HEK293T (cell line): Measurements from ENCODE around the gene DCTD.

Experiments
- CTCF ChIA-PET: fragments of 350-600 bp; formaldehyde crosslinking; extraction: SDS; loops from one replicate; lab custom pipeline; 2021; ENCODE audit warnings: antibody characterized with exemption, inconsistent platforms; lab: Yijun Ruan, JAX
- POLR2A ChIA-PET: fragments of 350-600 bp; formaldehyde crosslinking; extraction: SDS; loops from one replicate; lab custom pipeline; 2020; ENCODE audit warnings: antibody characterized with exemption, inconsistent platforms; lab: Yijun Ruan, JAX
- DNase-seq: peaks from one replicate; pipeline ENCODE4 v3.0.0; 2012; ENCODE audit warnings: mixed read lengths; ENCODE audit errors: extremely low spot score
- ARNT ChIP-seq: fragments of 450-650 bp; IDR thresholded peaks from 2 replicates; pipeline ENCODE4 v1.6.1; 2017; ENCODE audit warnings: mild to moderate bottlenecking
- BHLHE40 ChIP-seq: fragments of 450-650 bp; IDR thresholded peaks from 2 replicates; pipeline ENCODE4 v1.6.1; 2016; ENCODE audit warnings: mild to moderate bottlenecking, moderate library complexity, borderline replicate concordance
- CTBP1 ChIP-seq: fragments of 450-650 bp; IDR thresholded peaks from 2 replicates; pipeline ENCODE4 v1.6.1; 2016; ENCODE audit warnings: borderline replicate concordance
- ELF4 ChIP-seq: fragments of 450-650 bp; IDR thresholded peaks from 2 replicates; pipeline ENCODE4 v1.6.1; 2017; ENCODE audit warnings: antibody characterized with exemption
- FOXA1 ChIP-seq: fragments of 450-650 bp; IDR thresholded peaks from 2 replicates; pipeline ENCODE4 v1.6.1; 2016; ENCODE audit warnings: mild to moderate bottlenecking
- FOXK2 ChIP-seq: fragments of 450-650 bp; IDR thresholded peaks from 2 replicates; pipeline ENCODE4 v1.6.1; 2016; ENCODE audit warnings: mild to moderate bottlenecking
- FOXM1 ChIP-seq: fragments of 450-650 bp; IDR thresholded peaks from 2 replicates; pipeline ENCODE4 v1.6.1; 2017; ENCODE audit warnings: mild to moderate bottlenecking, borderline replicate concordance
- HDGF ChIP-seq: fragments of 450-650 bp; IDR thresholded peaks from 2 replicates; pipeline ENCODE4 v1.6.1; 2017; ENCODE audit warnings: antibody characterized with exemption, borderline replicate concordance
- L3MBTL2 ChIP-seq: fragments of 450-650 bp; conservative IDR thresholded peaks from 2 replicates; pipeline ENCODE4 v1.6.1; 2016; ENCODE audit warnings: mild to moderate bottlenecking
- LEF1 ChIP-seq: fragments of 450-650 bp; IDR thresholded peaks from 2 replicates; pipeline ENCODE4 v1.6.1; 2017; ENCODE audit warnings: mild to moderate bottlenecking, borderline replicate concordance
- NFRKB ChIP-seq: fragments of 450-650 bp; IDR thresholded peaks from 2 replicates; pipeline ENCODE4 v1.6.1; 2016; ENCODE audit warnings: mild to moderate bottlenecking, moderate library complexity
- SP1 ChIP-seq: fragments of 450-650 bp; IDR thresholded peaks from 2 replicates; pipeline ENCODE4 v1.6.1; 2017
- SUZ12 ChIP-seq: fragments of 450-650 bp; IDR thresholded peaks from 2 replicates; pipeline ENCODE4 v1.6.1; 2016; ENCODE audit warnings: mild to moderate bottlenecking
- TARDBP ChIP-seq: fragments of 450-650 bp; IDR thresholded peaks from 2 replicates; pipeline ENCODE4 v1.6.1; 2016
- ZNF384 ChIP-seq: fragments of 450-650 bp; IDR thresholded peaks from 2 replicates; pipeline ENCODE4 v1.6.1; 2016
- TF ChIP-seq, protein P1 (sequence below): fragments of 450-650 bp; IDR thresholded peaks from 2 replicates; pipeline ENCODE4 v1.6.1; 2016

The DCTD gene

GRCh38 chr4:182875453-182876405 is 41.5 kb downstream of the DCTD start:
- CTCF ChIA-PET: interaction anchor here (0.6 kb wide), 1 partner anchor 103 kb away, joined by 3 read pairs; no protein-coding TSS in a partner anchor
- TF ChIP-seq FOXK2 (no peak), LEF1 (no peak)
- DNase-seq: no peak
- POLR2A ChIA-PET: no interaction called here

DNA sequence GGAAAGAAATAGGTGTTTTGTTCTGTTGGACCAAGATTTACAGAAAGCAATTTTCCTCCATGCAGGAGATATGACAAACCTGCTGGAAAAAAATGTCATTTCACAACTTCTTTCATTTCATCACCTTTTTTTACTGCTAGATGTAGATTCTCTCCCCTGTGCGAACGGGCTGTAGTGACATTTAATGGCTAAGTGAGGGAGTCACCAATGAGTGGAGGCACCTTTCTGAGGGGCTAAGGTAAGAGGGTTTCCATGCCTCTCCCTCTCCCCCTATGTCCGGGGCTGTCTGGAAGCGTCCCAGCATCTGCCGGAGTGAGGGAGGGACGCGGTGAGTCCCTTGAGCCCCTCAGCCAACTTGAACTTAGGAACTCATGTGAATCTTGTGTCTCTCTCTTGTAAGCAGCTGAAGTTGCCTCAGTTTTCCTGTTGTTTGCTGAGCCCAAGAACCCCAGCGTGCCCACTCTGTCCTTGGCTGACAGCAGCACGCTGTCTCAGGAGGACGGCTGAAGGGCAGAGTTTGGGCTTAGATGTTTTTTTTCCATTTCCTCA is 42.3 kb downstream of the DCTD start:
- POLR2A ChIA-PET: no interaction called here
- no peak for DNase-seq
- TF ChIP-seq SUZ12 (no peak), FOXK2 (no peak), SP1 (no peak), FOXM1 (no peak), LEF1 (no peak), FOXA1 (no peak)
- CTCF ChIA-PET: interaction anchor here (0.9 kb wide), 1 partner anchor 9 kb away, joined by 3 read pairs; no protein-coding TSS in a partner anchor

DNA sequence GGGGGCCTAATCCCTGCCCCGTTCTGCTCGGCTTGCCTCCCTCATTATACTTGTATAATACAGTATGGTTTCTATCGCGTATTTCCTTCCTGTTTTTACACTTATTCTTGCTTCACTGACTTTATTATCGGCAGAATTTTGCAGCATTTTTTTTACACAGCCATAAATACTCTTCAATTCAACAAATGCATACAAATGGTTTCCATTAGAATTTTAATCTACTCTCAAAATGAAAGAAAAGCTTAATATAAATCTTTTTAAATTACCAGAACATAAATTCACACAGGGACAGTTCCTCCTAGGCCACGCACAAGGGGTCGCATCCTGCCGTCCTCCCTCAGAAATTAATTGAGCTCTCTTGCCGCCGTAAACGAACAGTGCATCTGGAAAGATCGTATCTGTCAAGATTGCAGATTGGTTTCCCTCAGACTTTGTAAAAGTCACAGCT is 42.9 kb downstream of the DCTD start:
- ChIA-PET CTCF (interaction anchor here (0.9 kb wide), 1 partner anchor 9 kb away, joined by 3 read pairs; no protein-coding TSS in a partner anchor), POLR2A (no interaction called here)
- TF ChIP-seq FOXK2 (no peak), NFRKB (no peak), BHLHE40 (no peak), FOXA1 (no peak), FOXM1 (no peak), ZNF384 (no peak), ARNT (no peak), SUZ12 (no peak), ELF4 (no peak), HDGF (no peak), L3MBTL2 (no peak), CTBP1 (no peak), LEF1 (no peak), TARDBP (no peak), SP1 (no peak)
- TF ChIP-seq, protein P1, sequence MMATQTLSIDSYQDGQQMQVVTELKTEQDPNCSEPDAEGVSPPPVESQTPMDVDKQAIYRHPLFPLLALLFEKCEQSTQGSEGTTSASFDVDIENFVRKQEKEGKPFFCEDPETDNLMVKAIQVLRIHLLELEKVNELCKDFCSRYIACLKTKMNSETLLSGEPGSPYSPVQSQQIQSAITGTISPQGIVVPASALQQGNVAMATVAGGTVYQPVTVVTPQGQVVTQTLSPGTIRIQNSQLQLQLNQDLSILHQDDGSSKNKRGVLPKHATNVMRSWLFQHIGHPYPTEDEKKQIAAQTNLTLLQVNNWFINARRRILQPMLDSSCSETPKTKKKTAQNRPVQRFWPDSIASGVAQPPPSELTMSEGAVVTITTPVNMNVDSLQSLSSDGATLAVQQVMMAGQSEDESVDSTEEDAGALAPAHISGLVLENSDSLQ: no peak
- DNase-seq: no peak

DNA sequence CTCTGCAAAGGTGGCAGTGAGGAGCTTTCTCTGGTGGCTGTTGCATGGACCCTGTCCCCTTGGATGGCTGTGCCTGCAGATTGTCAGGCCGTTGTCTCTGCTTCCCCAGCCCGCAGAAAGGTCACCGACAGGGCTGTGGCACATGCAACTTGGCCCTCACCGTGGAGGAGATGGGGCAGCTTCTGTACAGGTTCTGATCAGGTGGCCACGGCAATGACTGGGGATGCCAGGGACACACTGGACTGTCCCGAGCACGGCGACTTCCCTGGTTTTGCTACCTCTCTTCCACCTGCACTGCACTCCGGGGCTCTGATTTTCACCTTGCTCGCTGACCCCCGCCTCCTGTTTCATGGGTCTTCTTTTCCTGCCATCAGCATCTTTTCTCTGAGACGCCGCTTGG is 43.5 kb downstream of the DCTD start:
- TF ChIP-seq CTBP1: no peak
- TF ChIP-seq L3MBTL2: no peak
- no peak for TF ChIP-seq SUZ12
- no peak for TF ChIP-seq ARNT
- TF ChIP-seq BHLHE40: no peak
- TF ChIP-seq ELF4: no peak
- TF ChIP-seq SP1: no peak
- no peak for TF ChIP-seq LEF1
- TF ChIP-seq, protein P1: no peak
- no peak for TF ChIP-seq FOXK2
- TF ChIP-seq NFRKB: no peak
- no peak for TF ChIP-seq FOXA1
- TF ChIP-seq FOXM1: no peak
- TF ChIP-seq HDGF: no peak
- TF ChIP-seq TARDBP: no peak
- TF ChIP-seq ZNF384: no peak
- DNase-seq: no peak
- POLR2A ChIA-PET: no interaction called here
- CTCF ChIA-PET: no interaction called here

DNA sequence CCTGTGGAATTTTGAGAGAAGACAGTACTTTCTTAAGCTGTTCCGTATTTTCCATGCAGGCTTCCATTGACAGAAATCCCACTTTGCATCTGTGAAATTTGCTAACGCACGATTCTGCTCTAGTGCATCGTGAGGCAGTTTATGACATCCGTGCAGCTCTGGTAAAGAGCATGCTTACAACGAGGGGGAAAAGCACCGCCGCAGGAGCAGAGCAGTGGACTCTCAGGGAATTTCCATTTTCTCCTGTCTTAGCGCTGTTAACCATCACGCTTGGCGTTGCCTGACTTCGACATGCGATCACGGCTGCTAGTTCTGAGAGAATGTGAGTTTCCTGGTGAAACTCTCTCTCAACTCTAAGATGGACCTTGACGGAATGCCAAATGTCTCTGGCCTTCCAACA is 43.9 kb downstream of the DCTD start:
- no peak for DNase-seq
- ChIA-PET CTCF (no interaction called here), POLR2A (no interaction called here)
- TF ChIP-seq CTBP1: no peak
- TF ChIP-seq SP1: no peak
- TF ChIP-seq FOXM1: no peak
- TF ChIP-seq FOXK2: no peak
- no peak for TF ChIP-seq LEF1
- TF ChIP-seq BHLHE40: no peak
- TF ChIP-seq TARDBP: no peak
- no peak for TF ChIP-seq ARNT
- no peak for TF ChIP-seq HDGF
- TF ChIP-seq ZNF384: no peak

GRCh38 chr4:182872886-182873285 is 44.3 kb downstream of the DCTD start:
- TF ChIP-seq NFRKB: no peak
- TF ChIP-seq LEF1: no peak
- TF ChIP-seq SP1: no peak
- TF ChIP-seq HDGF: no peak
- no peak for TF ChIP-seq FOXK2
- TF ChIP-seq, protein P1: no peak
- TF ChIP-seq TARDBP: no peak
- TF ChIP-seq FOXA1: no peak
- no peak for TF ChIP-seq CTBP1
- no peak for TF ChIP-seq BHLHE40
- TF ChIP-seq ARNT: no peak
- TF ChIP-seq ELF4: no peak
- TF ChIP-seq ZNF384: no peak
- no peak for TF ChIP-seq L3MBTL2
- TF ChIP-seq FOXM1: no peak
- no peak for TF ChIP-seq SUZ12
- no peak for DNase-seq
- CTCF ChIA-PET: no interaction called here
- POLR2A ChIA-PET: no interaction called here
